Posterior vena cava (tissue), 2 donors: ENCODE results near the gene ZNF670. TPM values are rescaled to one million over a fixed set of nuclear protein-coding genes. Genes with fewer than 3 reads are reported as not detected.

Experiments
- DNase-seq: peaks from one replicate; pipeline ENCODE4 v3.0.0-alpha.2; 2020; ENCODE audit warnings: low spot score
- intact Hi-C, 2 donors: fragments of 100-400 bp; cut with DNase I; formaldehyde crosslinking; loops; one replicate each; pipeline versions ENCODE4 v1.14.1 to v1.14.2; 2022 to 2023
- total RNA-seq, 2 donors: library from RNA; stranded (reverse); fragmentation: NEBNext Ultra II Directional; extraction: Animal tissue kit (Norgen Biotek cat#: 25700); gene quantifications; one replicate each; pipeline ENCODE4 v1.2.1, GENCODE V29; 2021
- donor health status: DM: yes; HTN: yes; CAD: no.
- donor health status: DM: yes; HTN: yes; CAD: no.

Gene ZNF670
- total RNA-seq, 2 donors from 2014 or later, result 3.3 to 3.9 TPM

- intact Hi-C loops, result no loop called here
- DNase-seq, result no peak
Observed at GRCh38 chr1:247107694-247108093, 29.1 kb upstream of the ZNF670 start.

- intact Hi-C loops, result no loop called here
- DNase-seq, result no peak
Observed at GRCh38 chr1:247105966-247106365, 27.4 kb upstream of the ZNF670 start.

- no peak for DNase-seq
- intact Hi-C loops, result no loop called here
Observed at GRCh38 chr1:247104965-247105364, 26.4 kb upstream of the ZNF670 start.

- intact Hi-C loops, result no loop called here
Observed at GRCh38 chr1:247103859-247104591, 25.4 kb upstream of the ZNF670 start, which contains the start of gene ZNF669. Gene ZNF669 (minus strand): TSS chr1:247104356. CDS start chr1:247104199, 157 bp downstream.

GRCh38 chr1:247102381-247102780 lies 23.8 kb upstream of the ZNF670 start:
- intact Hi-C loops, result no loop called here
- no peak for DNase-seq

More at GRCh38 chr1:247103859-247104591, 25.4 kb upstream of the ZNF670 start, which contains the start of gene ZNF669:
- DNase-seq, result peak; percentile 99

GRCh38 chr1:247100676-247101279 lies 22.2 kb upstream of the ZNF670 start:
- intact Hi-C loops, result no loop called here
- DNase-seq, result no peak

- no peak for DNase-seq
- intact Hi-C loops, result no loop called here
Observed at GRCh38 chr1:247096958-247097357, 18.3 kb upstream of the ZNF670 start.

- no peak for DNase-seq
- intact Hi-C loops, result no loop called here
Observed at GRCh38 chr1:247096544-247096943, 17.9 kb upstream of the ZNF670 start.

- DNase-seq, result no peak
- intact Hi-C loops, result no loop called here
Observed at GRCh38 chr1:247096112-247096511, 17.5 kb upstream of the ZNF670 start.

- intact Hi-C loops, result no loop called here
- DNase-seq, result no peak
Observed at GRCh38 chr1:247090455-247090854, 11.8 kb upstream of the ZNF670 start.

GRCh38 chr1:247089616-247090375 lies 11.2 kb upstream of the ZNF670 start:
- no peak for DNase-seq
- intact Hi-C loops, result no loop called here

GRCh38 chr1:247088967-247089366 lies 10.4 kb upstream of the ZNF670 start:
- no peak for DNase-seq
- intact Hi-C loops, result no loop called here

GRCh38 chr1:247087256-247087655 lies 8.6 kb upstream of the ZNF670 start:
- DNase-seq, result no peak
- intact Hi-C loops, result no loop called here

GRCh38 chr1:247085310-247085709 lies 6.7 kb upstream of the ZNF670 start:
- intact Hi-C loops, result no loop called here
- DNase-seq, result no peak

GRCh38 chr1:247084771-247085170 lies 6.2 kb upstream of the ZNF670 start:
- intact Hi-C loops, result no loop called here
- DNase-seq, result no peak

GRCh38 chr1:247079141-247079874 lies 697 bp upstream of the ZNF670 start:
- no peak for DNase-seq
- intact Hi-C loops, result no loop called here

GRCh38 chr1:247077876-247078257 lies 744 bp downstream of the ZNF670 start:
- intact Hi-C loops, result no loop called here
- no peak for DNase-seq

GRCh38 chr1:247077213-247077612 lies 1.4 kb downstream of the ZNF670 start:
- intact Hi-C loops, result no loop called here
- no peak for DNase-seq

- intact Hi-C loops, result no loop called here
- no peak for DNase-seq
Observed at GRCh38 chr1:247070645-247071044, 8.0 kb downstream of the ZNF670 start.

- no peak for DNase-seq
- intact Hi-C loops, result no loop called here
Observed at GRCh38 chr1:247064304-247064703, 14.3 kb downstream of the ZNF670 start.
